AG04450 (cell line): ENCODE data around the gene PRKG1. TPM values are rescaled to one million over a fixed set of nuclear protein-coding genes. Genes with fewer than 3 reads are reported as not detected.

ENCODE experiments used
- CTCF ChIA-PET: fragments of 300-600, 350-600 bp; formaldehyde crosslinking; extraction: SDS; loops from one replicate; lab custom pipeline; 2022; ENCODE audit warnings: antibody characterized with exemption, inconsistent platforms; lab: Charles Lee
- POLR2A ChIA-PET: fragments of 350-600 bp; formaldehyde crosslinking; extraction: SDS; loops from one replicate; lab custom pipeline; 2021; ENCODE audit warnings: antibody characterized with exemption, inconsistent platforms; lab: Yijun Ruan, JAX
- DNase-seq: peaks from one replicate; pipeline ENCODE4 v3.0.0-alpha.2; 2011; ENCODE audit warnings: low read depth, low spot score
- H3K27ac ChIP-seq: one replicate; pipeline ENCODE4 v1.5.1; 2012; ENCODE audit warnings: low read depth, low read length, control low read depth
- H3K27me3 ChIP-seq: one replicate; pipeline ENCODE4 v1.6.0; 2012; ENCODE audit warnings: low read length; ENCODE audit not compliant: control insufficient read depth, insufficient read depth
- H3K4me3 ChIP-seq: 2 replicates; pipeline ENCODE4 v1.5.1; 2011; ENCODE audit warnings: mild to moderate bottlenecking, low read depth, low read length, control low read depth
- H3K9me3 ChIP-seq: 2 replicates; pipeline ENCODE4 v1.5.1; 2012; ENCODE audit warnings: low read length; ENCODE audit not compliant: control insufficient read depth, insufficient read depth
- CTCF ChIP-seq: IDR thresholded peaks from 2 replicates; pipeline ENCODE4 v1.5.1; 2011; ENCODE audit warnings: low read depth, low read length, control low read depth, inconsistent platforms
- polyA plus RNA-seq: library from polyadenylated mRNA; depleted of rRNA; stranded (reverse); fragments of >200 nt; gene quantifications from 2 replicates; pipeline ENCODE4 v1.2.3, GENCODE V29; 2011

The PRKG1 gene
- polyA plus RNA-seq, 1 experiment, result 19.0 TPM

- no peak for DNase-seq
- Histone ChIP-seq H3K4me3 (no peak overlapping the region), H3K27ac (no peak overlapping the region), H3K27me3 (no peaks in the 10 kb centered on the region), H3K9me3 (no peaks in the 10 kb centered on the region)
- ChIA-PET POLR2A (no interaction called here), CTCF (no interaction called here)
- TF ChIP-seq CTCF, result no peak
These were observed 698.1 kb downstream of the PRKG1 start for GRCh38 chr10:51772387-51772786.

- CTCF ChIA-PET, result interaction anchor here (1.1 kb wide), 1 partner anchor 9 kb away, joined by 3 read pairs; no protein-coding TSS in a partner anchor
- Histone ChIP-seq H3K4me3 (no peak overlapping the region), H3K27me3 (no peaks in the 10 kb centered on the region), H3K27ac (no peak overlapping the region), H3K9me3 (no peaks in the 10 kb centered on the region)
- DNase-seq, result no peak
- TF ChIP-seq CTCF, result no peak
- POLR2A ChIA-PET, result no interaction called here
These were observed 699.4 kb downstream of the PRKG1 start for GRCh38 chr10:51773681-51774080.

- ChIA-PET POLR2A (no interaction called here), CTCF (no interaction called here)
- no peaks in the 10 kb centered on the region for H3K9me3 ChIP-seq
- TF ChIP-seq CTCF, result no peak
- no peaks in the 10 kb centered on the region for H3K27me3 ChIP-seq
- no peak overlapping the region for H3K4me3 ChIP-seq
- no peak for DNase-seq
- no peak overlapping the region for H3K27ac ChIP-seq
These were observed 709.7 kb downstream of the PRKG1 start for GRCh38 chr10:51783941-51784340.

- Histone ChIP-seq H3K9me3 (no peaks in the 10 kb centered on the region), H3K27me3 (no peaks in the 10 kb centered on the region), H3K4me3 (no peak overlapping the region), H3K27ac (no peak overlapping the region)
- CTCF ChIA-PET, result interaction anchor here (1.2 to 1.4 kb wide), 3 partner anchors 11 to 722 kb away, joined by 3 read pairs; no protein-coding TSS in a partner anchor
- POLR2A ChIA-PET, result no interaction called here
- DNase-seq, result no peak
- no peak for TF ChIP-seq CTCF
These were observed 711.9 kb downstream of the PRKG1 start for GRCh38 chr10:51786016-51786683.

- ChIA-PET CTCF (interaction anchor here (1.2 to 1.4 kb wide), 3 partner anchors 12 to 723 kb away, joined by 3 read pairs; no protein-coding TSS in a partner anchor), POLR2A (no interaction called here)
- TF ChIP-seq CTCF, result no peak
- Histone ChIP-seq H3K27ac (no peak overlapping the region), H3K27me3 (no peaks in the 10 kb centered on the region), H3K4me3 (no peak overlapping the region), H3K9me3 (no peaks in the 10 kb centered on the region)
- DNase-seq, result no peak
These were observed 712.4 kb downstream of the PRKG1 start for GRCh38 chr10:51786684-51787035.
